T-helper 2 cell (primary cell): ENCODE data around the gene LENG1.
"Not testable (repeated sequence)": the region's sequence is repeated elsewhere in the genome, so short reads cannot be mapped to it uniquely, and the experiment has no call there.

Source experiments
- DNase-seq, 5 experiments: peaks; one replicate each; pipeline versions ENCODE4 v3.0.0 to v3.0.0-alpha.2; 2012 to 2022

The LENG1 gene

GRCh38 chr19:54189145-54189734 is 29.7 kb upstream of the LENG1 start, which contains the start of gene MBOAT7:
Gene MBOAT7 (minus strand): TSS chr19:54189580. CDS start chr19:54188508, 1,072 bp downstream.
- DNase-seq = no peak

DNA sequence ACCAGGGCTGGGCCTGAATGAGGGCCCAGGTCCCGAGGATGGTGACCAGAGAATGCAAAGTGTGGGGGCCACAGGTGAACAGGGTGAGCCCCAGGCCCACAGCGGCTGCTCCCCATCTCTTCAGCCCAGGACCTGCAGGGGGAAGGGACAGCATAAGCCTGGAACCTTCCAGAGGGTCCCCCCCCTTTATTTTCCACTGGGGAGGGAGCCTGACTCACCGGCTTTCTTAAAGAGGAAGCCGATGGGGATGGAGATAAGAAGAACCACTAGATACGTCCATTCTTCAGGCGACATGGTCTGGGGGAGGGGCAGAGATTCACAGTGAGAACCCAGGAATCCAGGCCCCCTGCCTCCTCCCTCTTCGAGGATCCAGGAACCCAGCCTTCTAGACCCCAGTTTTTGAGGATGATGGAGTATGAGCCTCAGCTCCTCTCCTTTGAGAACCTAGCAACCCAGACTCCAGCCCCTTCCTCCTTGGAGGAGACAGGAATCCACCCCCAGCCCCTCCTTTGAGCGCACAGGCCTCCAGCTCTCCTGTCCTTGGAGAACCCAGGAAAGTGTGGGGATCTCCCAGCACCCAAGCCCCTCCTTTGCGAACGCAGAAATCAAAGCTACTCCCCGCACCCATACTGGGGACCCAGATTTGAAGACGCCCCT is 28.8 kb upstream of the LENG1 start:
- peak in 4 of 5 experiments; percentile 32 to 86 (median 50) for DNase-seq

DNA sequence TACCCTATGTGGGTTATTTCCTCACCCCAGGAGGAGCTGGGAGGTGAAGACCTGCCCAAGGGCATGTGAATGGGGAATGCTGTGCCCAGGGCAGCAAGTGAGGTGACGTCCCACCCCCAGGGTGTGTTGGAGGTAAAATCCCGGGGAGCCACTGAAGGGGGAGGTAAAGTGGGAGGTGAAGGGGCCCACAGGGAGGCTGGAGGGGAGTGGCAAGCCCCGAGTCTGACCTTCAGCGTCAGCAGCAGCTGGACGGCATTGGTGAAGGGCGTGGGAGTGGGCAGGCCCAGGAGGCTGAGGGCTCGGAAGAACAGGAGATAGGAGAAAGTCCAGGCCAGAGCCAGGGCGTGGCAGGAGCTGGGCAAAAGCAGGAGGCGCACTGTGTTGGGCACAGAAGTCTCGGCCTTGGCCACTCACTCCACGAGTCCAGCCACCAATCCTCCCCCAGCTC is 27.4 kb upstream of the LENG1 start:
- DNase-seq = no peak

DNA sequence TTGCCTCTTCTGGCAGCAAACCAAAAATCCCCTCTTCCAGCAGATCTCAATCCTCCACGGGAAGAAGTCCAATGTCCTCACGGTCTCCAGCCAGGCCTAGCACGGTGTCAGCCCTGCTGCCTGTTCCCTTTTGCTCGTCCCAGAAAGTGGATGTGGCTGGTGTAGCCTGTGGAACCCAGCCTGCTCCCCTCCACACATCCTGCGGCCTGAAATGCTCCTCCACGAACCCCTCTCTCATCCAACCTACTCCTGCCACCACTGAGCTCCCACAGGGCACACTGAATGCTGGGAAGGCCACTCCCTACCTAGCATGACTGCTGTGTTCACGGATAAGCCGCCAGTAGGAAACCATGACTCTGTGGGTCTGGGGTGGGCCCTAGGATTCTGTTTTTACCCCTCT is 26.8 kb upstream of the LENG1 start:
- no peak for DNase-seq

GRCh38 chr19:54183431-54183830 is 23.9 kb upstream of the LENG1 start:
- DNase-seq = no peak

DNA sequence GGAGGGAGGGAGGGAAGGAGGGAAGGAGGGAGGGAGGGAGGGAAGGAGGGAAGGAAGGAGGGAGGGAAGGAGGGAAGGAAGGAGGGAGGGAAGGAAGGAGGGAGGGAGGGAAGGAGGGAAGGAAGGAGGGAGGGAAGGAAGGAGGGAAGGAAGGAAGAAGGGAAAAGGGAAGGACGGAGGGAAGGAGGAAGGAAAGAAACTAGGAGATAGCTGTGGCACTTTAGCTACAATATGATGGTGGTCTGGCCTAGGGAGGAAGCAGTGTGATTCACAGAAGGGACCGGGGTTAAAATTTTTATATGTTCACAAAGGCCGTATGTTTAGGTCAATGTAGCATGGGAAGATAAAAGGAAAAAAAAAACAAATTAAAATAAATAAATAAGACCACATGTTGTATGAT is 22.4 kb upstream of the LENG1 start:
- DNase-seq = not testable (repeated sequence)

- DNase-seq = no peak
Observed at GRCh38 chr19:54180691-54181091, 21.2 kb upstream of the LENG1 start.

DNA sequence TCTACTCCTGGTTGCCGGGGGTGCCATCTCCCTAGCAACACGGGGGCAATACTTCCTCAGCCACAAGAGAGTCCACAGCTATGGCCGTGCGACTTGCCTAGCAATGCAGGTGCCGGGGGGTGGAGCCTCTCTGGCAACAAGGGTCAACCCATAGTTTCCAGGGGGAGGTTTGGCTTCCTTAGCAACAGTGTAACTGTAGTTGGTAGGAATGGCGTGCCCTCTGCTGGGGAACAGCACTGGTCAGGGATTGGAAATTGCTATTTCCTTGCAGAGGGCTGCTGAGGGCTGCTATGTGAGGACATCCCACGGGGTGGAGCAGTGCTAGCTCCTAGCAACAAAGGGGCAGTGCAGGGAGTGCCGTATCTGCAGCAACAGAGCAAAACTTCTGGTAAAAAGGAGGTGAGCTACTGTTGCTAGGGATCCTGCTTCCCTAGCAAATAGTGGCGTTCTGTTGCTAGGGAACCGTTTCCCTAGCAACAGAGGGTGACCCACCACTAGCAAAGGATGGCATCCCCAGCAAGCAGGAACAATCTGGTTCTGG is 20.5 kb upstream of the LENG1 start:
- DNase-seq = no peak

DNA sequence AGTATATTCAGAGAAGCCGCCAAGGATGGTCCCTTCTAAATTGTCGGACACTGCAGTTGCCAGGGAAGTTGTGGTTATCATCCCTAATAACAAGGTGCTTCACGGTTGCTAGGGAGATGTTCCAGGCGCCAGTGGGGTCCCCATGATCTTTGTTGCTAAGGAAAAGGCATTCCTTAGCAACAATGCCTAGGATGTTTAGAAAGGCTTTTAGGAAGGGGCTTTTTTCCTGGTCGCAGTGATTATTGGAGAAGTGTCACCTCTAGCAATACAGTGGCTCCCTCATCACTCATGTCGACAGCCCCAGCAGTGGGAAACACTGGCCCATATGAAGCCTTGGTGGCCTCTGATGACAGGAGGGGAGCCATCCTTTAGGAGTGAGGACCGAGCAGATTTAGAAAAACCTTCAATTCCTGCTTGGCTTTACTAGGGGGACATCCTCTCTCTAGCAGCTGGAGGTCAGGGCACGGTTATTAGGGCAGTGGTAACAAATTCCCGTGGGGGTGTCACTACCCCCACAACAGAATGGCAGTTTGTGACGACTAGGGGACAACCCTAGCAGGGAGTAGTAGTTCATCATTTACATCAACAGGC is 19.8 kb upstream of the LENG1 start:
- DNase-seq = no peak

DNA sequence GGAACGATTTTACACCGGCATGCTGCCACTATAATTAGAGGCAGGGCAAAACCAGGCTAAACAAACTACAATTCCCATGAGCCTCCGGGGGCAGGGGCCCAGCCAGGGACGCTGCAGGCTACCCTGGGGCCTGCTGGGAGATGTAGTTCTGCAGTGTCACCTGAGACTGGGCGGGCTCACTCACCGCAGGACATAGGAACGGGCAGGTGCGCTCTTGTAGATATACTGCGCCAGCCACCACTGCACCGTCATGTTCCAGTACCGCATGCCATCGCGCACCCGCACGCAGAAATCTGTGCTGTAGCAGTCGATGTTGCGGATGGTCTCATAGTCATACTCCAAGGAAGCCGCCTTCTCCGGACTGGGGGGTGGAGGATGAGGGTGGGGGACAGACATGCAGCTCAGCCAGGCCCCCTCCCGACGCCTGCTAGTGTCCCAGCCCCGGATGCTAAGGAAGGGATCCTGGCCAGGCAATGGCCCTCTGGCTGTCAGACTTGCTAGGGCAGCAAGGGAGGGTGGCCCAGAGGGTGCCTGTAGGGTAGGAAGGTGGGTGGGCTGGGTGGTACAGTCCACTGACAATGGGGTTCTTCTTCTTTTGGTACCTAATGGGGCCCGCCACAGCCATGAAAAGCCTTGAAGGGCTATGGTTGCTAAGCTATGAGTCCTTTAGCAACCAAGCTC is 19.2 kb upstream of the LENG1 start:
- DNase-seq = peak in 1 of 5 experiments; percentile 31

DNA sequence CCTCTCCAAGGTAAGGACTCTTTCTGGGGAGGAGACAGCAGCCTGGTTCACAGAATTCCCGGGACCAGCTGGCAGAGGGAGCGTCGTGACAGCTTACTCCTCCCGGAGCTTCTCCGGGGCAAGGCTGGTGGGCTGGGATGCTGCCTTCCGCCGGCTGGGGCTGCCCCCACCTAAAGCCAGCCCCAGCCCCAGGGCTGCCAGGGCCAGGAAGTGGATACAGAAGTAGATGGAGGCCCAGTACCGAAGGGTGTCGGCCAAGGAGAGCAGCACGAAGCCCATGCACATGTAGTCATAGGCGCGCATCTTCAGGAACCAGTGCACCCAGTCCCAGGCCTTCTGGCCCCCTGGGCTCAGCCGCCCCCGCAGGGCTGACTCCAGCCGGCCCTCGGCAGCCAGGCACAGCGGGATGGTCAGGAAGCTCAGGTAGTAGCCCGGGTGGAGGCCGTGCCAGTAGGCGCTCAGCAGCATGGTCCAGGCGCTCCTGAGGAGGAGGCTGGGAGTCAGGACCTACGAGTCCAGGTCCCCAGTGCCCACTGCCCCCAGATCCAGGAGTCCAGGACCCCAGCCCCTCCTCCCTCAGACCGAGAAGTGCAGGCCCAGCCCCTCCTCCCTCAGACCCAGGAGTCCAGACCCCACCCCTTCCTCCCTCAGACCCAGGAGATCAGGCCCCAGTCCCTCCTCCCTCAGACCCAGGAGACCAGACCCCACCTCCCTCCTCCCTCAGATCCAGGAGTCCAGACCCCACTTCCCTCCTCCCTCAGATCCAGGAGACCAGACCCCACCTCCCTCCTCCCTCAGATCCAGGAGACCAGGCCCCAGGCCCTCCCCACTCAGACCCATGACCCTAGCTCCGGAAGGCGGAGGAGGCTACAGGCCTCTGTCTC is 14.7 kb upstream of the LENG1 start:
- no peak for DNase-seq

GRCh38 chr19:54173359-54173699 is 13.8 kb upstream of the LENG1 start:
- DNase-seq = no peak

- DNase-seq = no peak
Observed at GRCh38 chr19:54172471-54173358, 13.2 kb upstream of the LENG1 start, which contains the start of gene TMC4. Gene TMC4 (minus strand): TSS chr19:54173160. CDS start chr19:54173117, 43 bp downstream.

DNA sequence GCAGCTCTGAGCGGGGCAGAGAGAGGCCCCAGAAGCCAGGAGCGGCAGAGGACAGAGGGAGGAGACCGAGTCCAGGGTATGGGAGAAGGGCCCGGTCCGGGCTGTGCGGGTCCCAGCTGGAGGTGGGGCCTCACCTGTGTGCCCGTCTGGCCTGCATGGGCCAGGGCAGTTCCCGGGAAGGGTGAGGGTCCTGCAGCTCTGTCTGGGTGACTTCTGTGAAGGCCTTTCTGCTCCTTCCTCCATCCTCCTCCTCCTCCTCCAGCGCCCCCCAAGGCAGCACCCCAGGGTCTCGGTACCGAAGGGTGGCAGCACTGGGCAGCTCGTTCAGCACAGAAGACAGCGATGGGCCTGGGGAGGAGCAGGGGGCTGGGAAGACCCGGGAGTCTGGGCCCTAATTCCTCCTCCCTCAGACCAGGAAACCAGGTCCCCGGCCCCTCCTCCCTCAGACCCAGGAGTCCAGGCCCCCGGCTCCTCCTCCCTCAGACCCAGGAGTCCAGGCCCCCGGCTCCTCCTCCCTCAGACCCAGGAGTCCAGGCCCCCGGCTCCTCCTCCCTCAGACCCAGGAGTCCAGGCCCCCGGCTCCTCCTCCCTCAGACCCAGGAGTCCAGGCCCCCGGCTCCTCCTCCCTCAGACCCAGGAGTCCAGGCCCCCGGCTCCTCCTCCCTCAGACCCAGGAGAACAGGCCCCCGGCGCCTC is 12.4 kb upstream of the LENG1 start:
- not testable (repeated sequence) for DNase-seq

- DNase-seq = no peak
Observed at GRCh38 chr19:54169149-54169740, 9.7 kb upstream of the LENG1 start.

DNA sequence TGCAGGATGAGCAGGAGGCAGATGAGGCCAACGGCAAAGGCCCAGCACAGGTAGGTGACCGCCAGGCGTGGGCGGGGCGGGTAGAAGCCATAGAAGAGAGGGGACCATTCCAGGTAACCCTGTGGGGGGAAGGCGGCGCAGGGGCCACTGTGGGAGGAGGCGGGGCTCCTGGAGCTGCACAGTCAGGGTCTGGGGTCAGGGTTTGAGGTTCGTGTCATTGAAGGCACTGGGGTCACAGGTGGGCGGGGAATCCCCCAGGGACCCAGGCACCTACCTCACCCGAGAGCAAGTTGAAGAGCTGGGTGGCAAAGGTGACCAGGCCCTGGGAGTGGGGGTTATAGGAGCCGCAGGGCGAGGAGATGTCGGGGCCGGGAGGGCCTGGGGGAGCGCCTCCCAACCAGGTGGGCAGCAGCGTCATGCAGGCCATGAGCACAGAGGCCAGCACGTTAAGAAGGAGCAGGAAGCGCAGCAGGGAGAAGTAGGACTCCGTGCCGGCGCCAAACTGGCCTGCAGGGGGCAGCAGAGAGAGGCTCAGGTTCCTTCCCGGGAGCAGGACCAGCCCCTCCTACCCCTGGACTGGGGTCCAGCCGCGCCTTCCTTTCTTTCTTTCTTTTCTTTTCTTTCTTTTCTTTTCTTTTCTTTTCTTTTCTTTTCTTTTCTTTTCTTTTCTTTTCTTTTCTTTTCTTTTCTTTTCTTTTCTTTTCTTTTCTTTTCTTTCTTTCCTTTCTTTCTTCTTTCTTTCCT is 8.8 kb upstream of the LENG1 start:
- peak; percentile 70 to 91 (median 85) for DNase-seq

DNA sequence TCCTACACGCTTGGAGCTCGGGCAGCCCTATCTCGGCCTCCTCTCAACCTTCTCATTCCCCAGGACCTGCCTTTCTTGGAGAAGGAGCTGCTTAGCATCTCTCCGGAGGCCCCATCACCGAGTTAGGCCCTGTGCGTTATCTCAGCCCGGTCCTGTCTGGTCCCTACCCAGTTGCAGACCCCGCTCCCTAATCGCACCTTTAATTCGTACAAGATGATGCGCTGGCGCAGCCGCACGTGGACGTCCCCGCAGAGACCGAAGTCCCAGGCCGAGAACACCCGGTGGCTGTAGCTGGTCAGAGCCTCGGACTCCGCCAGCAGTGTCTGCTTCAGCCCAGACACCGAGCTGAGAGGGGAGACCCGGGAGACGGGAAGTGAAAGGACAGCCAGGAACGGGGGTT is 5.7 kb upstream of the LENG1 start:
- no peak for DNase-seq

GRCh38 chr19:54164369-54165068 is 5.0 kb upstream of the LENG1 start:
- DNase-seq = peak in 4 of 5 experiments; percentile 43 to 78 (median 62)

GRCh38 chr19:54162884-54163283 is 3.4 kb upstream of the LENG1 start:
- no peak for DNase-seq
